GM13976 (cell line): Measurements from ENCODE around the gene SLC35G6.
"Not testable (repeated sequence)": the region's sequence is repeated elsewhere in the genome, so short reads cannot be mapped to it uniquely, and the experiment has no call there.

Experiments
- DNase-seq: peaks from one replicate; pipeline ENCODE4 v3.0.0; 2012; ENCODE audit warnings: low spot score
- in situ Hi-C: fragments of 300-500 bp; cut with MboI; formaldehyde crosslinking; loops from one replicate; pipeline ENCODE4 v1.12.0; 2022; ENCODE audit warnings: low sequenced_read_pairs, mixed read lengths, inconsistent platforms; ENCODE audit not compliant: unreplicated experiment
- TF ChIP-seq, protein P1 (sequence below): IDR thresholded peaks from 2 replicates; pipeline ENCODE4 v1.5.1; 2012; ENCODE audit warnings: borderline replicate concordance, mild to moderate bottlenecking; ENCODE audit not compliant: insufficient read depth; ENCODE audit errors: extremely low read depth, missing control alignments, control extremely low read depth

SLC35G6 gene

DNA sequence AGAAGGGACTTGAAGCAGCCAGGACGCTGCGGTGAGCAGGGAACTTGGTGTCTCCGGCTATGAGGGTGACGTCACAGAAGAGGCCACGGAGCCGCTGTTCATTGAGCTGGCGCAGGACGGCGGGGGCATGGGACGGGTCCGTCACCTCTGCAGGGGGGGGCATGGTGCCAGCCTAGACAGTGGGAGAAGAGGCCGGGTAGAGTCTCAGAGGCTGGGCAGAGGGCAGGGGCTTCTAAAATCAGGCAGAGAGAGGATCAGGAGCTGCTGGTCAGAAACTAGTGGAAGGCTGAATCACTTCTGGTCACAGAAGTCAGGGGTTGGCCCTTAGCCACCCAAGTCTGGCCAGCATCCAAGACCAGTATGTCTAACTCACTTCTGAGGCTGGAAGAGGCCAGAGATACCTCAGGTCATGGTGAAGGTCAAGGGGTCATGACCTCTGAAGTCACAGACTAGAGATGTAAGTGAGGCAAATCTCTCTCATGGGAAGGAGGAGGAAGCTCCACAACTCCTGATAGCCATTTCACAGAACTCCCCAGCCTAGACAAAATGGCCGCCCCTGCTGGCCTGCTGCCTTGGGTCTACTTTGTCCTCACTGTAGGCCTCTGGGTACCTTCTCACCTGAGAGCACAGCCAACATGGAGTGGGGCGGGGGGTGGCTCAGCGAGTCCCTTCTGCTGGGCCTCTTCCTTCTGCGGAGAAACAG is 14.5 kb upstream of the SLC35G6 start:
- in situ Hi-C loops = no loop called here
- no peak for DNase-seq
- TF ChIP-seq, protein P1, sequence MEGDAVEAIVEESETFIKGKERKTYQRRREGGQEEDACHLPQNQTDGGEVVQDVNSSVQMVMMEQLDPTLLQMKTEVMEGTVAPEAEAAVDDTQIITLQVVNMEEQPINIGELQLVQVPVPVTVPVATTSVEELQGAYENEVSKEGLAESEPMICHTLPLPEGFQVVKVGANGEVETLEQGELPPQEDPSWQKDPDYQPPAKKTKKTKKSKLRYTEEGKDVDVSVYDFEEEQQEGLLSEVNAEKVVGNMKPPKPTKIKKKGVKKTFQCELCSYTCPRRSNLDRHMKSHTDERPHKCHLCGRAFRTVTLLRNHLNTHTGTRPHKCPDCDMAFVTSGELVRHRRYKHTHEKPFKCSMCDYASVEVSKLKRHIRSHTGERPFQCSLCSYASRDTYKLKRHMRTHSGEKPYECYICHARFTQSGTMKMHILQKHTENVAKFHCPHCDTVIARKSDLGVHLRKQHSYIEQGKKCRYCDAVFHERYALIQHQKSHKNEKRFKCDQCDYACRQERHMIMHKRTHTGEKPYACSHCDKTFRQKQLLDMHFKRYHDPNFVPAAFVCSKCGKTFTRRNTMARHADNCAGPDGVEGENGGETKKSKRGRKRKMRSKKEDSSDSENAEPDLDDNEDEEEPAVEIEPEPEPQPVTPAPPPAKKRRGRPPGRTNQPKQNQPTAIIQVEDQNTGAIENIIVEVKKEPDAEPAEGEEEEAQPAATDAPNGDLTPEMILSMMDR = no peak

DNA sequence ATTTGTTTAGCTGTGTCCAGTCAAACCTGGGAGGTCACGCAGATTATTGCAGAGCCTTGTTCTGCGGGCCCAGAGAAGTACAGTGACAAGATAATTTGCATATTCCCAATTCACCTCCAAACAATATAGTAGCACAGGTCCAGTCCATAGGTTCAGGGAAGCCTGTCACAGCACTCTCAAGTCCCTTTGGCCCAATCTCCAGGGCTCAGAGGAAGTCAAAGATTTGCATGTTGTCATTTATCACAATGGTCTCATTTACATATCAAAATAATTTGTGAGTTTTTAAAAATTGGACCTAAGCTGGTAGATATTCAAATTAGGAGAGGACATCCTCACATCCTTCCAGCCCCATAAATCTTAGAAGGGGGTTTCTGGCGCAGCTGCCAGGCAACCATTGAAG is 13.7 kb upstream of the SLC35G6 start:
- TF ChIP-seq, protein P1 = no peak
- in situ Hi-C loops = no loop called here
- DNase-seq = no peak

GRCh38 chr17:7468290-7468689 is 13.0 kb upstream of the SLC35G6 start:
- TF ChIP-seq, protein P1 = no peak
- in situ Hi-C loops = no loop called here
- DNase-seq = no peak

DNA sequence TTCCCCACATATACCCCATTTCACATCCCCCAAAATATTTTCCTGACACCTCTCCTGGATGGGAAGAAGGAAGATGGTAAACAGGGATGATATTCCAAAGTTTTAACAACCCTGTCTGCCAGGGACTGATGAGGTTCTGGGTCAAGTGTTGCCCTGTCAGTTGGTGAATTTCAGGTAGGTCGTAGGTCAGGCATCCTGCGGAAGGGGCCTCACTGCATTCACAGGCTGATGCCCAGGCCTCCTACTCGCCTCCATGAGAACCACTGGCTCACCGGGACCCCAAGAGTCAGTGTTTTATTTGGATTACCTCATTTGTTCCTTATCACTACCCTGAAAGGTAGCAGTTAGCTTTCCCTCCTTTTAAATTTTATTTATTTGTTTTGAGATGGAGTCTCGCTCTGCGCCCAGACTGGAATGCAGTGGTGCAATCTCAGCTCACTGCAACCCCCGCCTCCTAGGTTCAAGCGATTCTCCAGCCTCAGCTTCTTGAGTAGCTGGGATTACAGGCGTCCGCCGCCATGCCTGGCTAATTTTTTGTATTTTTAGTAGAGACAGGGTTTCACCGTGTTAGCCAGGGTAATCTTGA is 12.3 kb upstream of the SLC35G6 start:
- no peak for DNase-seq
- TF ChIP-seq, protein P1 = no peak

GRCh38 chr17:7469843-7470242 is 11.4 kb upstream of the SLC35G6 start:
- in situ Hi-C loops, DNase-seq: not testable (repeated sequence)

More for the DNA sequence above, 12.3 kb upstream of the SLC35G6 start:
- in situ Hi-C loops = no loop called here

GRCh38 chr17:7470457-7470973 is 10.7 kb upstream of the SLC35G6 start:
- in situ Hi-C loops, DNase-seq: not testable (repeated sequence)

- in situ Hi-C loops = no loop called here
- DNase-seq = no peak
- TF ChIP-seq, protein P1 = no peak
Measured at GRCh38 chr17:7471729-7472128, 9.5 kb upstream of the SLC35G6 start.

DNA sequence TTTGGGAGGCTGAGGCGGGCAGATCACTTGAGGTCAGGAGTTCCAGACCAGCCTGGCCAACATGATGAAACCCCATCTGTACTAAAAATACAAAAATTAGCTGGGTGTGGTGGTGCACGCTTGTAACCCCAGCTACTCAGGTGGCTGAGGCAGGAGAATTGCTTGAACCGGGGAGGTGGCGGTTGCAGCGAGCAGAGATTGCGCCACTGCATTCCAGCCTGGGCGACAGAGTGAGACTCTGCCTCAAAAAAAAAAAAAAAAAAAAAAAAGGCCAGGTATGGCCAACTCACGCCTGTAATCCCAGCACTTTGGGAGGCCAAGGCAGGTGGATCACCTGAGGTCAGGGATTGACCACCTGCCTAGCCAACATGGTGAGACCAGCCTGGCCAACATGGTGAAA is 6.5 kb upstream of the SLC35G6 start:
- DNase-seq, in situ Hi-C loops: not testable (repeated sequence)
